HG03342 (cell line): Measurements from ENCODE around the gene ENOX1.
"Not testable (repeated sequence)": the region's sequence is repeated elsewhere in the genome, so short reads cannot be mapped to it uniquely, and the experiment has no call there.

Experiments
- ATAC-seq: cut with Tn5 transposase; IDR thresholded peaks from one replicate; pipeline ENCODE4 v1.9.1; 2021; ENCODE audit warnings: mild to moderate bottlenecking, moderate library complexity; ENCODE audit not compliant: unreplicated experiment

The ENOX1 gene

DNA sequence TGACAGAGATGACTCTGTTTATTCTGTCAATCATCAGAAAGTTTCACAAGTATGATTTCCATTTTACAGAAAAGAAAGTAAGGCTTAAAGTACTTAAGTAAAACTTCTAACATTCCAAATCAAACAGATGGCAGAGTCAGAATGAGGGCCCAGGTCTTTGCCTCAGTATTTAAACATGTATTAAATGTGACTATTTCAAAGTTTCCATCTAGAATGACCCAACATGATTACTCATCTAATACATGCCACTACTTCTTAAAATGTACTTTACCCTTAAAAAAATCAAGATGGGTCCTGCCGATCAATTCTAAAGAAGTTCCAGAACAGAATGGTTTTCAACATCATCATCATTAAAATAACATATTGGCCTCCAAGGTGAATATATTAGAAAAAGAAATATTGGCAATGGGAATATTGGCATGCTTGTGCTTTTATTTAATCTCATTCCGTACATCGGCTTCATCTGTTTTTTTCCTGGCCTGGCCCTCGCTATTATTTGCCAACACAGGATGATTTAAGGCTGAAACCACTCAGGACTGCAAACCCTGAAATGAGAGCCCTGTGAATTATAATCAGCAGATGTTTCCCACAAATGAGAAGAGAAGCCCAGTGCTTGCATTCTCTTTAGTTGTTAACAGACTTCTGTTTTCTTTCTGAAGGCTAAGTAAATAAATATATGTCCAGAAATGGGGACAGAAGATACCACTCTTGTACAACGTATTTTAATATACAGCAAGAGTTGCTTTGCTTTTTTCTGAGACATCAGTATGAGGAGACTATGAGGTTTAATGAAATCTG is 423.4 kb downstream of the ENOX1 start:
- no peak for ATAC-seq

- no peak for ATAC-seq
These were observed 424.2 kb downstream of the ENOX1 start for GRCh38 chr13:43362556-43362955.

GRCh38 chr13:43360892-43361610 is 425.7 kb downstream of the ENOX1 start:
- ATAC-seq: no peak

DNA sequence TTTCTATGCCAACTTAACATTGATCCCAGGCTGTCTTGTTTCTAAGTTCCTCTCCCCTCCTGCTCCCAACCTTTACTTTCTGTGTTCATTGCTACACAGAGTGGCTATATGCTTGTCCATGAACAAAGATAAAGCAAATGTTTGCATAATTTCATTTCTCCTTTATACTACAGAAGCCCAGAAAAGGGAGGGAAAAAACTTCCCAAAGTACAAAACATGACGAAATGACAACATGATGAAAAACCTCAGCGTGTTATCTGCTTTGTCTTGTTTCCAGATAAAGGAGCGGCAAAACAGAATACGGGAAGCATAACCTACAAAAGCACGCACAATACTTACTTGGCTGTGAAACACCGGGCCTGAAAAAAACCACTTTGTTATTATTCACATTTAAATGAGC is 426.6 kb downstream of the ENOX1 start:
- ATAC-seq: no peak

- no peak for ATAC-seq
These were observed 427.2 kb downstream of the ENOX1 start for GRCh38 chr13:43359536-43359935.

DNA sequence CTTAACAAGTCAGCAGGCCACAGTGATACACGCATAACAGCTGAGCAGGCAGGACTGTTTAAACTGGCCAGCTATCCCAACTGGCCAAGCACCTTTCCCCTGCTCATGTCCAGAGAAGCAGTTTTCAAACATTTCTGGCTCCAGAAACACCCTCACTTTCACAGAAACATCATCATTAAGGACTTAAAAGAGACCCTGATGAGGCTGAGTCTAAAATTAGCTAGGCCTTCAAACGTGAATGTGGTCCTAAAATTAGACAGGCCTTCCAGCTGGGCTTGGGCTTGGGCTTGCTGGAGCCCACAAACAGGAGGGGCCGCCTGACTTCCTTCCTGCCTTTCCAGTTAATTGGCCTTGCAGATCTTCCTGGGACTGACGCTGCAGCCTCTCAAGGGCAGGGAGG is 429.2 kb downstream of the ENOX1 start:
- no peak for ATAC-seq

GRCh38 chr13:43356567-43356966 is 430.2 kb downstream of the ENOX1 start:
- no peak for ATAC-seq

DNA sequence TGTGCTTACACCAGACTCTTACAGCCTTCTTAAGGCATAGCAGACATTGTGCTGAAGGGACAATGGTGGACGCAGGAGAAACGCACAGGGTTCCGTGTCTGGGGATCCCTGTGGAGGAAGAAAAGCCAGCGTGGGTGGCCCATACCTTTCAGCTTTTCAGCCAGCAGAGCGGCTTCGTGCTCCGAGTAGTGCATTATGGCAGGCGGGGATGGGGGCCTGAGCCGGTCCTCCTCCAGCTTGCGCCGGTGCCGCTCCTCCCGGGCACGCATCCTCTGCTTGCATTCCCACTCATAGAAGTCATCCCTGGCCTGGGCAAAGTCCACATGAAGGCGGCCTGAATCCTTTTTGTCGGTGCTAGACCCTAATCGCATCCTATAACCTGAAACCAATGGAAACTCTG is 431.0 kb downstream of the ENOX1 start:
- no peak for ATAC-seq

DNA sequence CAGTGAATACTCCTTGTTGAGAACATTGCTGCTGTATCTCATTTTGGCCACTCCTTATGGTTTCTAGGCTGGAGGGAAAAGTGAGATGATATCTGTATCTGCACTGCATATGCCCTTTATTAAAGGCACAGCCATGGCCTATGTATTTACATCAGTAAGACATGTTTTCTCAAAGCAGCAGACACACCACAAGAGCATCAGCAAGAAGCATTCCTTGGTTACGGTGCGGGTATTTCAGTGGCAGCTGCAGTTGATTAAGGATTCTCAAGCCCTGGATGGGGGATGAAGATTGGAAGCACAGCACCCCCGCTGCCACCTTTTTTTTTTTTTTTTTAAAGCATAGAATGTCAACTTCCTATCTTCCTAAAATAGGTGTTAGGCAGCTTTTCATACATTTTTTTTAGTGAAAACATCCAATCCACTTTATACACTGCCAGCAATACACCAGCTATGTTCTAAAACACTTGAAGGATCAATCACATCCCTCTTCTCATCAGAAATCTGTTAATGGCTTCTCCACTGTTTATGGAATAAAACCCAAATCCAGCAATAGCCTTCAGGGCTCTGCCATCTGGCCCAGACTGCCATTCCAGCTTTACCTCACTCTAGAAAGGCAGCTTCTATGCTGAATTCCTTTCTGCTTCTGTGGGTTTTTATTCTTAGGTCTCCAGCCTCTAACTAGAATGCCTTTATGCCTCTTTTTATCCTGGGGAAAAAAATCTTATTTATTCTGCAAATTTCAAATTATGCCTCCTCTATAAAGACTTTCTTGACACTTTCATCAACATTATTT is 432.4 kb downstream of the ENOX1 start:
- ATAC-seq: no peak

DNA sequence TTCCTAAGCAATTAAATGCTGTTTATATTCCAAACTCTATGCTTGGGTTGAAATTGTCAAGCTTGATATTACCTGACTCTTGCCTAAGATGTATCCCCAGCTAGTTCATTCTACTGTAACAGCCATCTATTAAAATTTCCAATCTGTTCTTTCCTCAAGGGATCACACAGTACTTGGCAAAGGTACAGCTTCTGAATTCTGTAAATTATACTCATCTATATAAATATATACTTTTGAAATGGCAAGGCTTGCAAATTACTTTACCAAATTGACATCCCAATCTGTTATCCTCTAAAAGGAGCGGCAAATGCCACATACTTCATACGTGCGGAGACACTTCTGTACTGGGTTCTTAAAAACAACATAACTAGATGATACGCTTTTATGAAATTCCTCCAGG is 433.1 kb downstream of the ENOX1 start:
- no peak for ATAC-seq

GRCh38 chr13:43351612-43352011 is 435.2 kb downstream of the ENOX1 start:
- ATAC-seq: not testable (repeated sequence)

DNA sequence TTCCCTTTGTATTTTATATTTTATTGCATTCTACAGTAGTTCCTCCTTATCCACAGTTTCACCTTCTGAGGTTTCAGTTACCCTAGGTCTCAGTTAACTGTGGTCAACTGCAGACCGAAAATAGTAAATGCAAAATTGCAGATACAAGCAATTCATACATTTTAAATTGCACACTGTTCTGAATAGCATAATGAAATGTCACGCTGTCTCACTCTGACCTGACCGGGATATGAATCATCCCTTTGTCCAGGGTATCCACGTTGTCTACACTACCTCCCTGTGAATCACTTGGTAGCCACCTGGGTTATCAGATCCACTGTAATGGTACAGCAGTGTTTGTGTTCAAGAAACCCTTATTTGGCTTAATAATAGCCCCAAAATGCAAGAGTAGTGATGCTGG is 438.4 kb downstream of the ENOX1 start:
- no peak for ATAC-seq

- ATAC-seq: no peak
These were observed 438.9 kb downstream of the ENOX1 start for GRCh38 chr13:43347877-43348276.

DNA sequence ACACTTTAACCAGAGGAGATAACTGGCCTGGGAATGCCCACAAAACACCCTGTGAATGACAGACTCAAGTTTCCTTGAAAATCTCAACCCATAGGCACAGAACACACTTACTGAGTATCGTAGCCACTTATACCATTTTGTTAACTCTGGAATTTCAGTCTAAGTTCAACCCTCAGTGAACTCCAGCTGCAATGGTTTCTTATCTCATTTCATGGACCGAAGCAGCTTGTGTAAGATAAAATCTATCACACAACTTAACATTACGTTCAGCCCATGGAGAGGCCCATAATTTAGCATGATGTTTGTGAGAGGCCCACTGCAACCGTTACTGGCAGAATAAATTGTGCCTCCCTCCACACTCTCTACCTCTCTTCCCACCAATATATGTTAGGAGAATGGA is 440.3 kb downstream of the ENOX1 start:
- no peak for ATAC-seq

DNA sequence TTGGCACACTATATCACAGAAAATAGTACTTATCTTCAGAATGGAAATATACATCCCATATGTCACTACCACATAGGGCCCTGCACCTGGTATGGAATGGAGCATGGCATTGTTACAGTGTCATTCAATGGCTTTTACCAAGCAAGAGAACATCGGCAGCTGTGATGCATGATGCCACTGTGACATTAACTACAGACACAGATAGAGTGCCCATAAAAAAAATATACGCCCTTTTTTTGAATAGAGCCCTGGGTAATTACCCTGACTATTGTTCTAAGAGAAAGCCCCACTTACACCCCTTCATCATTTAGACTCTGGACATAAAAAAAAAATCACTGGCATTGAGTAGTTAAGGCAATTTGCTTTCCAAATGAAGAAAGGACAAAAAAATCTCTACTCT is 443.1 kb downstream of the ENOX1 start:
- no peak for ATAC-seq

GRCh38 chr13:43339805-43340550 is 446.8 kb downstream of the ENOX1 start:
- ATAC-seq: no peak

DNA sequence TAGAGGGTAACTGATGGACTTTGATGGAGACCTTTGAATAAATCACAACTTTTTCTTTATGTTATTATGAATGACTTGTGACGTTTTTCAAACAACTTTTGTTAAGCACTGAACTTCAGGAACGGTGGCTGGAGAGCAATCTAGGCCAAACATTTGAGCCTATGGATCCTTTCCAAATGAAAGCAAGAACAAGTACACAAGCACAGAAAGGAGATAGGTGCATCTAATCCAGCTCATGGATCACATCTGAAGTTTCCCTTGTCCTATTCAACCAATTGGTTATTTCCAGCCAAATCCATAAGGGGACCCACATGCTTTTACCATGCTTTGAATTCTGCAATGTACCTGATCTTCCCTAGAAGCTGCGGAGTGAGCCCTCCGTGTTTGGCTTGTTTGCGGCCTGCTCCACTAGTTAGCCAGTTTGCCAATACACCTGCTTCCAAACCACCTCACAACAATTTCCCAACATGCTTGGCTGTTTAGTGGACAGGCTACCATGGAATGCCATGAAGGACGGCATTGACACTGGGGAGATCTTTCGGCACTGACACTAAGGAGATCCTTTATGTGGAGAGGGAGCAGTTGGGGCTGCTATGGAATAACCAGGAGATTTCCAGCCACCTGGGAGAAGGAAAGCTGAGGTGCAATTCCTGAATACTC is 447.5 kb downstream of the ENOX1 start:
- ATAC-seq: no peak

DNA sequence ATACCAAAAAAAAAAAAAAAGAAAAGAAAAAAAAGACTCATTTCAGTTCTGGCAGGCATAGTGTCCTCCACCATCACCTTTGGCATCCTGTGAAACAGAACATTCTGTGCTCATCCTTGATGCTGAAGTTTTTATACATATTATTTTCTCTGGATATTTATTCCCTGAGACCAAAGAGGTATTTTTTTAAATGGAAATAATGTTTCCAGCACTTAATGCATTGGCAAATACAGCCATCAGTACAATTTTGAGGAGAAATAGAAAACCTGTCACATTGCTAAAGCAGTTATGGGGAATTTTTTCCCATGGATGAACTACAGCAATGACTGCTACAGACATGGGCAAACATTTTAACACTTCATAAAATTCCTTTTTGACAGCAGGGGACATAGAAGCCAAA is 451.0 kb downstream of the ENOX1 start:
- no peak for ATAC-seq

- ATAC-seq: no peak
These were observed 453.6 kb downstream of the ENOX1 start for GRCh38 chr13:43333176-43333575.

DNA sequence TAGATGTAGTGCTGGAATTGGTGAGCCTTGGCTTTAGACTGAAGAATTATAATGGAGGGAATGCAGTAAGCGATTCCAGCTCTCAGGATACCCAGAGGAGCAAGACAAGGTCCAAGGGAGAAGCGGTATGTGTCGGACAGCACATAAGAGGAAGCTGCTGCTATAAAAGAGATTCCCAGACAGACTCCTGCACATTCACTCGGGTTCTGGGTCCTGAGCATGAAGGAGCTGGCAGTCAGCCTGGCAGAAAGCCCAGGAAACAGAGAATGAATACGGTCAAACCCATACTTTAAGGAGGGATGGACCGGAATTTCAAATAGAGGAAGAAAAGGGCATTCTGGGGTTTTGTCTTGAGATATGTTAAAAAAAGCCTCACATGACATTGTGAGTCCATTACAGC is 455.1 kb downstream of the ENOX1 start:
- no peak for ATAC-seq
